NCI-H1417 (cell line): ENCODE data around the gene ATP10B.
"Not testable (repeated sequence)": the region's sequence is repeated elsewhere in the genome, so short reads cannot be mapped to it uniquely, and the experiment has no call there.

Source experiments
- DNase-seq, 3 experiments: peaks; one replicate each; lab custom pipeline; 2025; lab: John Stamatoyannopoulos, UW

Gene ATP10B

DNA sequence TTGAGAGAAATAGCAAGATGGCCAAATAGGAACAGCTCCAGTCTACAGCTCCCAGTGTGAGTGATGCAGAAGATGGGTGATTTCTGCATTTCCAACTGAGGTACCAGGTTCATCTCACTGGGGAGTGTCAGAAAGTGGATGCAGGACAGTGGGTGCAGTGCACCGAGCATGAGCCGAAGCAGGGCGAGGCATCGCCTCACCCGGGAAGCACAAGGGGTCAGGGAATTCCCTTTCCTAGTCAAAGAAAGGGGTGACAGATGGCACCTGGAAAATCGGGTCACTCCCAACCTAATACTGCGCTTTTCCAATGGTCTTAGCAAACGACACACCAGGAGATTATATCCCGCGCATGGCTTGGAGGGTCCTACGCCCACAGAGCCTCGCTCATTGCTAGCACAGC is 39.0 kb downstream of the ATP10B start:
- DNase-seq, result not testable (repeated sequence)

DNA sequence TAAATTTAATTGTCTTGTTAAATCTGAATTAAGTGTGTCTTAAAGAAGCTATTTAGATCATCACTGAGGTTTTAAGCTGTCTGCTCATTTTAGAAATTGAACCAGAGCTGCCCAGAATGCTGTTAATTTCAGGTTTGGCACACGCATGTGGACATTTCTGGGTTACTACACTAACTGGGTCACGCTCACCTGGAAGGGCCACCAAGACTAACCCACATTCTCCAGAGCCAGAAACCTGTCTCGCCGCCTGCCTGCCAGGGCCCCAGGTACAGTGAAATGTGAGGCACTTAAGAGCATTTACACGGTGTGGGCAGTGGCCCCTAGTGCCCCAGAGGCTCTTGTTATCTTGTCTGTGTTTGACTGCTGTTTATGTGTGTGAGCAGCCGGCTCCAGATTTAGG is 46.6 kb downstream of the ATP10B start:
- DNase-seq, result peak in 2 of 3 experiments; percentile 2 to 33

DNA sequence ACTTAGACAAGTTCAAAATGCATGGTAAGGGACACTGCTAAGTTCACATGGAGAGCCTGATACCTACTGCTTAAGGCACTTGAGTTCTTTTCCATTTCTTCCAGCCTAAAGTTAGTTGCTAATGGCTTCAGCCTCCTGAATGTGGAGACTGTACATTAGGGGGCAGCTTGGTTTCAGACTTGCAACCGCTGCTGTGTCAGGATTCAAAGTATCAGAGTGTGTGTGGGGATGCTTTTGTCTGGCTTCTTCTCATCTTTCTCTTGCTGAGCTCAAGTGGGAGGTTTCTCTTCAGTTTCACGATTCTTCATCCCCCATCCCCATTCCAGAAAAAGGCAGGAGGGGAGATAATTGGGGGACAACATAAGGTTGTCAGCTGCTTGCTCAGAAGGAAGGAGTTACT is 49.4 kb downstream of the ATP10B start:
- DNase-seq, result peak in 2 of 3 experiments; percentile 11 to 30

DNA sequence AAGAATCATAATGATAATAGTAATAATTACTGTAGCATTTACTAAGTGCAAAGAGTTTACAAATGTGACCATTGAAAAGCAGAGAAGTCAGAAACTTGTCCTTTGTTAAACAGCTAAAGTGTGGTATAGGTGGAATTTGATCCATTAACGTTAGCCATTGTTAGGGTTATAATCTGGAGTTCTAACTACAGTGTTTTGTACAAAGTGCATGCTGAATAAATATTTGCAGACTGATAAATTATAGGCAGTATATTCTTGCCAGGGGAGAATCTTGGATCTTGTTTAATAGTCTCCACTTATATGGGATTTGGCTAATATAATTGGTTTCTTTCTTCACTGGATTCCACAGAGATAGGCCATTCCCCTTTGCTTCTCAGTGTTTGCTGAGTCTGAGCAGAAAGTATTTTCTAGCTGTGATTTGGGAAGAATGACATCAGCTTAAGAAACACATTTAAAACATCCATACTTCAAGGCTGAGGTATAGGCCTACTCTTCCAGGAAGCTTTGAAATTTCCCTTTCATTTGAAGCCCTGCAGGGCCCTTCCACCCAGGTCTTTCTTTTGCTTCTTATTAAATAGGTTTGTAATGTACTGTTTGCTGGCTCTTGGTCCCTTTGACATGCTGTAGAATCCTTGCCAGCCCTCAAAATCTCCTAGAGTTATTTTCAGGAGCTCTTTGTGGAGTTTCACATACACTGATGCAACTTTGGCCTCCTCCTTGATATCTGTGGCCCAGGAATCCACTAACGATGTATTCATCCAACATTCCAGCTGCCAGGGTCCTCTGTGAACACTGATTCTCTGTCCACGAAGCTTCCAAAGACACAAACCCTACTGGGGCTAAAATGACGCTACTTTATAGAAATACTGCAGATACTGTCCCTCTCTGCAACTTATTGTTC is 51.4 kb downstream of the ATP10B start:
- peak in 1 of 3 experiments; percentile 13 for DNase-seq

DNA sequence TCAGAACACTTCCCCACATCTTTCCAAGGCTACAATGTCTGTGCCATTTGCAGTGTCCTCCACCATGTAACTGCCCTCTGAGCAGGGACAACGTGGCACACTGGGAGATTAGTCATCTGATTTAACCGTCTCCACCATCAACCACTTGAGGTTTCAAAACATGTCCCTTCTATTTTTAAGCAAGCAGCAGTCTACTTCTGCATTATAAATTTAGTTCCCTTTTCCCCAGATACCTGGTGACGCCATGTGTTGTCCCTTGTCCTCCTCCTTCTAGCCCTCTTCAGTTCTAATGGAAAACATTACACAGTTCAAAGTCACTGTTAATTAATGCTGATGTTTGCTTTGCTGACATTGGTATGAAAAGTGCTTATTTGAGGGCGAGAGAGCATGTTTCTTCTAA is 52.8 kb downstream of the ATP10B start:
- peak; percentile 7 to 94 (median 59) for DNase-seq

DNA sequence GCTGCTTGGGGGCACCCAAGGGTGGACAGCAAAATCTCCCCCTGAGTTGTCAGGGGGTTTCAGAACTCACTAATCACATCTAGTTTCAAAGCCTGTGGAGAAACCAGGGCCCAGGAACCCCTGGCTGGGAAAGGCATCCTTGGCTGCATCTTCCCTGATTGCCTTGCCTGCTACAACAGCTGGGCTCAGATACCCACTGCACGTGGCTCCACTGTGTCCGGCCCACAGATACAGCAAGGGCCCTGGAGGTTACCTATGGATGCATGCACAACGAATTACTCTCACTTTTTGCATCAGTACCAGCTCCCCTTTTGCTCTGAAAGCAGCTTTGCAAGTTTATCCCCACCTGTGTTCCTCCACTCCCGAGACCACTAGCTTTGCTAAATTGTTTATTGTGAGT is 55.0 kb downstream of the ATP10B start:
- DNase-seq, result no peak

DNA sequence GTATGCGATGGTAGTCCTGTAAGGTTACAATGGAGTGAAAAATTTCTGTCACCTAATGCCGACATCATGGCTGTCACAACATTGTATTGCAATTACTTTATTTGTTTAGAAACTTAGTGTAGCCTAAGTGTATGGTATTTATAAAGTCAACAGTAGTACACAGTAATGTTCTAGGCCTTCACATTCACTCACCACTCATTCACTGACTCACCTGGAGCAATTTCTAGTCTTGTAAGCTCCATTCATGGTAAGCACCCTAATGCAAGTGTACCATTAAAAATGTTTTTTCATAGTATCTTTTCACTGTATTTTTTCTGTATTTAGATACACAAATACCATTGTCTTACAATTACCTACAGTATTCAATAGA is 58.5 kb downstream of the ATP10B start:
- no peak for DNase-seq

DNA sequence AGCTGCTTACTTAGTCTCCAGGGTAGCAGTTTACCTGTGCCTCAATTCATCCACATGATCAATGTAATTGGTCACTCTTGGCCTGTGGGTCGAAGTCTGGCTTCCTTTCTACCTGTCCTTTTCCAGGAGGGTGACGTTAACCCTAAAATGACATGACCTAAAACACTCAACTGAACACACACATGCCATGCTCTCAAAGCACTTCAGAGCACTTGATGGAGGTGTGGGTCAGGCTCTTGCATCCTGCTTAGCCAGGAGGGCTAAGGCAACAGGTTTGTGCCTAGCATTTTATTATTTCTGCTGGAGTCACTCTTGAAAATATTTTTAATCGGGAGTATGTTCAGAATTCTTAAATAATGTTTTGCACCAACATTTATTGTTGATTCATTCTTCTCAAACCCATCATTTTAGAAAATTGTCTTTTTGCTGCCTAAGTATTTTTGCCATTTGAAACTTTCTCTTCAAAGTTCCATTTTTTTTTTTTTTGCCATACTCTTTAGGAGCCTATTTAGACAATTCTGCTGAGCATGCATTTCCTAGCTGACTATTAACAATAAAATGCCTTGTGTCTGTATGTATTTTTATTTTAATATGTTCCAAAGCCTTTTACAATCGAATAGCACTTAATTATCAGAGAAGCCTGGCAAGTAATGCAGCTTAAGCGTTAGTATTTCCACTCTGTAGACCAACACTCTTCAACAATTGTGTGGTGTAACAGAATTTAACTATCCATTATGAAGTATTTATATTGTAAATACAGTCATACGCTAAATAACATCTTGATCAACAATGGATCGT is 59.1 kb downstream of the ATP10B start:
- DNase-seq, result peak in 1 of 3 experiments; percentile 25

DNA sequence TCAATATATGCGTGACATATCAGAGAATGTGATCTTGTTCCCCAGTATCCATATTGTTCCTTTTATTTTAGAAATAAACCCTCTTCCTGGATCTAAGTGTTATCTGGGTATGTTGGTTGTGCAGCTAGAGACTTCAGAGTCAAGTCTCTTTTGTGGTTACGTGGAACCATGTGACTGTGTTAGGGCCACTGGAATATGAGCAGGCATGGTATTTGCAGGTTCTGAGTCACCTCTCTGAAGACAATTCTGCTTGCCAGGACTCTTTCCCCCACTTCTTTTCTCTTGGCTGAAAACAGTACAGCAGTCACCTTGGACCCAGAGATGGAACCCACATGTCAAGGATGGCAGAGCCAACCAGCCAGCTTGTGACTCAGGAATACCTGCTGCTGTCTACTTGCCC is 59.7 kb downstream of the ATP10B start:
- no peak for DNase-seq

DNA sequence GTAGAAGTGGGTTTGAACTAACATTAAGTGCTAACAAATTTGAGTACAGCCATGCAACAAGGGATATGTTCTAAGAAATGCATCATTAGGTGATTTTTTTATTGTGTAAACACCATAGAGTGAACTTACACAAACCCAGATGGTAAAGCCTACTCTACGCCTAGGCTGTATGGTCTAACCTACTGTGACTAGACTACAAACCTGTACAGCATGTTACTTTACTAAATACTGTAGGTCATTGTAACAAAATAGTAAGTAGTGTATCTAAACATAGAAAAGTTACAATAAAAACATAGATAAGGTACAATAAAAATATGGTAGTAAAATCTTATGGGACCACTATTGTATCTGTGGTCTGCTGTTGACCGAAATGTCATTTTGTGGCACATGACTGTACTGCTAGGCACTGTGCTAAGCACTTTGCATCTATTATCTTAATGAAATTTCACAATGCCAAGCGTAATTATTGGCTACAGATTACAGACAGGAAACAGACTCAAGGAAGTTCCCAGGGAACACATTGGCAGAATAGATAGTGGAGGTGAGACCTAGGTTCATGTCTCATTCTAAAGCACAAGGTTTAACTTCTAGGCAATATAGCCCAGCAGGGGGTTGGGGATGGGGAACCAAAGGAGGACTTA is 62.7 kb downstream of the ATP10B start:
- no peak for DNase-seq

DNA sequence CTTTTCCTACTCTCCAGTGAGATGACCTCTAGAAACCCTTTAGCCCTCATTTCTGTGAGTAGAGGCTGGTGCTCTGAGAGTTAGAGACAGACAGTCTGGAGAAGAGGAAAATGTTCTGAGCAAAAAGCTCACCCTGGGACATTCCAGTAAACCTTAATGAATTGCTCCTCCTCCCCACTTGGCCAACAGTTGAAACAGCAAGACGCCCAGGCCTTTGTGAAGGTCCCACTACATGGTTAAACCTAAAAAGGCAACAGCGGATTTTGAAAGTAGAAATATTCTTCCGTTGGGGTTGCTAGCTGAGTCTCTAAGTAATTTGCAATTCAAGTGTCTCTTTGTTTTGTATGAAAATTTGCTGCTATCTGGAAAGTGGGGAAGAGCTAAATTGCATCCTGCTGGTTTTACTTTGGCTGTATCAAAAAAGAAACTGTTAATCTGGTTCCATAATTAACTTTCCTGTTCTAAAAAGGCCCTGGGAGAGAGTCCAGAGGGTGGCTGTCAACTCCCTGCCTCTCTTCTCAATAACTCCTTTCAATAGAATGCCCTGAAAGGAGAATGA is 63.8 kb downstream of the ATP10B start:
- DNase-seq, result no peak

DNA sequence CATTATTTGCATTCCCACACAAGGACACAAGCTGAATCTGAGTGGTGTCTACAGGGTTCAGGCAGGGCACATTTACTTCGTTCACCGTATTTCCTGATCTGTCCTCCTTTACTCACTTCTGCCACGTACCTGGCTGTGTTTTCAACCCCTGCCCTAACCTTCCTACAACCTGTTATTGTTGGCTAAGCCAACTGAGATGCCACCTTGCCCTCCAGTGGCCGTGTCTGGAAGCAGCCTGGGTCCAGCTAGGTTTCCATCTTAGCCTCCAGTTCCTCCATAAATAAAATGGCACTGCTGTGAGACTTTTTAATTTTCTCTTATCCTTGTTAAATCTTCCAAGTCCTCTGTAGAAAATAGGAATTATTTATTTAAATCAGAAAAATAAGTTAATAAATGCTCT is 64.8 kb downstream of the ATP10B start:
- peak; percentile 21 to 65 (median 58) for DNase-seq

DNA sequence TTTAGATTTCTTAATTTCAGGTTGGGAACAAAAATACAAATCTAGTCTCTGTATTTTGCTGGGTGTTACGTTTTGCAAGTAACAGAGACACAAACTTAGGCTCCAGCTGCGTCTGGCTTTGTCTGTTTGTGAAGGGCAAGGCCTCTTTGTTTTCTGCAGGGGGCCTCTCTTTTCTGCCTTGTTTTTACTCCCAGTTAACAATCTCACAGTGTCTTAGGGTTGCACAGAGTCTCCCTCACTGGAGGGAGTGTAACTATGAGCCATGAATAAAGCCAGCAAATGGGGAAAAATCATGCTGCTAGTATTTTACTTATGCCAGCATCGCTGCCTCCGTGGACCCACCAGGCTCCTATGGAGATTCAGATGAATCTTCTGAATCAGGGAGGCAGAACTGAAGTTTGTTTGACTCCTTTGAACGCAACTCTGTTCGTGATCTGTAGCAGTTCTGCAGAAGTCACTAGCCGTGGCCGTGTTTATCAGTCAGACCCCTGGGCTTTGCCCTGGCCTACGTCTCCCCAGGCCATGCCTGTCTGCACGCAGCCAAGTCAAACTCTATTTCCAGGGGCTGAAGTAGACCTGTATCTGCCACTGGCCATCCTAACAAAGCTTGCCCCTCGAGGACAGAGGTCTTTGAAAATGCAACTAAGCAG is 77.2 kb downstream of the ATP10B start:
- peak in 2 of 3 experiments; percentile 2 to 48 for DNase-seq

DNA sequence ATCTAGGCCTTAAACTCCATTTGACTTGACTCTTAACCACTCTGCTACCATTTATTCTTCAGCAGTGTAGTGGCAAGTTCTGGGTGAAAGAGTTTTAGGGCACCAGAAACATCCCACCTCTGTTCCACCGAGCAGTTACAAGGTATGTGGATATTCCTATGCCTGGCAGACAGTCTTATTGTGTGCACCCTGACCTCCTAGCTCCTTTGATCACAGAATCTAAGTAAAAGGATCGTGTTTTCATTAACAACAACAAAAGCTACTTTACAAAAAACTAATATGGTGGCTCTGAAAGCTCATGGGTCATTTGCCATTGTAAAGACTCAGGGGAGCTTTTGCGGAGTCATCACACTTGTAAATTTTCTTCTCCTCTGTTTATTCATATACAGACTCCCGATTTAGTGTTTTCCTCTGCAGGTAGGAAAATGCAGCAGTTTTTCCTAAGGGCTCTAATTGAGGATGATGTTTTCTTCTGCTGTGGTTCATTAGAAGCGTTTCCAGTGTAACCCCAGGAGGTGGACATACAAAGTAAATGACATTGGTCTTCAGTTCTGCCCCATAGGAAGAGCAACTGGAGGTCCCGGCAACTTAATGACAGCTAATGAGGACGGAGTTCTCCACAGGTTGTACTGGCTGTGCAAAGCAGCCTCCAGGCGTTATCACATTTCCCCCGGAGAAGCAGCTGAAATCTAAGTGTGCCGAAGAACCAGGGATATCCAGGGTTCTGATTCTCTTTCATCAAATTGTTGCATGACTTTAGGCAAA is 78.2 kb downstream of the ATP10B start:
- peak in 2 of 3 experiments; percentile 32 to 62 for DNase-seq

DNA sequence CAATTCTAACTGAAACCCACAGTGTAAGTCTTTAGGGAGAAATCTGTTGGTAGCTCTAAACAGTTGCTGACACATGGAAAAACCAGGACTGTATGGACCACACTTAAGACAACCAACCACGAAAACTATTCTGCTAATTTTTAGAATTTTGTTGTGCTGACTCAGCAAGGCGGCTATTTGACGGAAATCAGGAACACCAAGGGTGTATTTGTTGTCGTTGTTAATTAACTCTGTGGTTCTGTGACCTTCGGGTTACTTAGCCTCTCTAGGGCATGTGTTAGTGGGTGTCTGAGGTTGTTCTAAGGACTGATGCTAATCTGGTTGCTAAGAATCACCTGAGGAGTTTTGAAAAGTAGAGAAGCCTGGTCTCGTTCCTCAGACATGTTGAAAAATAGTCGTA is 79.2 kb downstream of the ATP10B start:
- no peak for DNase-seq

DNA sequence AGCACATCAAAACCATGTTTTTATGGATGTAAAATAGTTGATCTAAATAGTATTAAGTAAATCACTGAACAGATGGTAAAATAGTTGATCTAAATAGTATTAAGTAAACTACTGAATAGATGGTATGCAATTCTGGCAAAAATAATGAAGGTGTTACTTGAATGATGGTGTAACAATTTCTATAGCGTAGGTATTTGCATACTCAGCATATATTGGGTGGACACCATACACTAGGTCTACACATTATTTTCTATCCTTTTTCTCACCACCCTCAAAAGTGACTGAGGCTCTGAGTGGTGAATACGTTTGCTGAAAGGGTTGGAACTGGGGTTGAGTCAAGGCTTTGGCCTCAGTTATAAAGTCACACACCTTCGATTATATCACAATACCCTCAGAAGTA is 81.3 kb downstream of the ATP10B start:
- no peak for DNase-seq

DNA sequence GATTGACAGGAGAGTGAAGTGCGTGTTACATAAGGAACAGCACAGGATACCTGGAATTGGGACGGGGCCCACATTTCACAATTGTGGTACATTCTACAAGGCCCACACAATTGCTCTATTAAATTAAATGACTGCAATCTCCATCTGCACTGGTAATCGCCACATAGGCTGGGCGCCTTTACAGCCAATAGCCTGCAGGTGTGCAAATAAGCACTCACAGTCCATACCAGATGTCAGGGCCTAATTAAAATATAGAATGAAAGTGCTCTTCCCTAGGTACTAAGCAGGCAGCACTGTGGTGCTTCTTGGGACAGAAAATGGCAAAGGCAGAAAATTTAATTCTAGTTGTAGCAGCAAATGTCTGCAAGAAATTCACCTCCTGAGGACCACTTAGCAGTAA is 82.7 kb downstream of the ATP10B start:
- DNase-seq, result peak; percentile 25 to 87 (median 63)

DNA sequence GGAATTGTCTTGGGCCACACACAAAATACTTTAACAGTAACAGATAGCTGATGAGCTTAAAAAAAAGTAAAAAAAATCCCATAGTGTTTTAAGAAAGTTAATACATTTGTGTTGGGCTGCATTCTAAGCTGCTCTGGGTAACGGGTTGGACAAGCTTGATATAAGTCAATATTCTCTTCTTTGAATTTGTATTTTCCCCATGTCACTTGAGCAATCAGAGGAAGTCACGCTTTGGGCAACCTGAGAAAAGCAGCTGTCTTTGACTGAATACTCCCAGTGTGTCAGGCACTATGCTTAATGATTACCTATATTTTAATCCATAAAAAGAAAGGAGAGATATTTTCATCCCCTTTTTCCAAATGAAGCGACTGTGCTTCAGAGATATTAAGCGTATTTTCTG is 84.9 kb downstream of the ATP10B start:
- no peak for DNase-seq

DNA sequence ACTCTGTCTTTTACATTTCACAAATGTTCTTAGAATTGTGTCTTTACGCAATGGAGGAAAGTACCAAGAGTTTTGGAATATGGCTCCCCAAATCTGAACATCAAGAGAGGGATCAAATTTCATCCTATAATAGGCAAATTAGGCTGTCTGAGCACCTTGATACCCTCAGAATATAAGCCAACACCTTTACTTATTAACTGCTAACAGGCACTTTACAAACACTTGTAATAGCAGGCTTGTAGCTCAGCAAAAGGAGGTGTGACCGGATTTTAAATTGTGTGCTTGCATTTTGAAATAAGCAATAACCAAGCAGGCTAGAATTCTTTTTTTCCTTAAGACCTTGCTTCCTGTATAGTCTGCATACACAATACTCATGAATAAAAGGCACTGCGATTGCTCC is 92.0 kb downstream of the ATP10B start:
- no peak for DNase-seq

DNA sequence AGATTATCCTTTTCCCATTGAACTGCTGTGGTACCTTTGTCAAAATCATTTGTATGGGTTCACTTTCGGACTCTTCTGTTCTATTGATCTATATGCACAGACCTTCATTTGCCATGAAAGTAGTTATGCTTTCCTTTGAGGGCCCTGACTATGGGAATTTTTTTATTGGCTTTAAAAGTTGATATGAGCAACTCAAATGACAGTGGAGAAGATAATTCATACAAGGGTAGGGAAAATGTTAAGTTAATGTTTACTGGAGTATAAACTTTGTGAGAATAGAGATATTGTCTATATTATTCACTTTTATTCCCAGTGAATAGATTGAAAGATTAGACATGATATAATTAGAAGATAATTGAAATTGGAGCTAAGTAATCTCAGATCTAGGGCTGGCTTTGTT is 94.8 kb downstream of the ATP10B start:
- DNase-seq, result no peak
